ENCODE measurements around the gene OR2Z1. TPM values are rescaled to one million over a fixed set of nuclear protein-coding genes. Genes with fewer than 3 reads are reported as not detected.
A peak's percentile ranks its signal among the peaks of the same experiment; 100 is the strongest.

The OR2Z1 gene, protein sequence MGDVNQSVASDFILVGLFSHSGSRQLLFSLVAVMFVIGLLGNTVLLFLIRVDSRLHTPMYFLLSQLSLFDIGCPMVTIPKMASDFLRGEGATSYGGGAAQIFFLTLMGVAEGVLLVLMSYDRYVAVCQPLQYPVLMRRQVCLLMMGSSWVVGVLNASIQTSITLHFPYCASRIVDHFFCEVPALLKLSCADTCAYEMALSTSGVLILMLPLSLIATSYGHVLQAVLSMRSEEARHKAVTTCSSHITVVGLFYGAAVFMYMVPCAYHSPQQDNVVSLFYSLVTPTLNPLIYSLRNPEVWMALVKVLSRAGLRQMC
- total RNA-seq = not detected
- polyA plus RNA-seq = not detected
- 0 reads per million in 6 experiments for total RNA-seq

DNA sequence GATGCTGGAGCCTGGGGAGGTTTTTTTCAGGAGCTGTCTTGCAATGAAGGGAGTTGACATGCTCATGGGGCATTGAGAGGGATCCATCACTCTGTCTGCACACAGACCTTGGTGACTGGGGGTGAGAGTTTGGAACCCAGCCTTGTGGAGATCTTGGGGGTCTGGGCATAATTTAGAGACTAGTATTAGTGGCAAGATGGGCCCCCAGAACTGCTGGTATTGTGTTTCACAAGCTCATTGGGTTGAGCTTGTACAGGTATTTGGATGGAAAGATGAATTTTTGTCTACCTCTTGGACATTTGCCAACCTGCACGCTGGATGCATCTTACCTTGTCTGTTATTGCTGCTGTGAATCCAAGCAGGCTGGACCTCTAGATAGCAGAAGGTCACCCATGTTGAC is at the start of gene OR2Z1:
TSS of gene OR2Z1 (plus strand) at position 301 of the 400 bp plus-strand sequence. CDS start 9,395 bp downstream, outside the sequence.
- no peak for ATAC-seq
- H3K4me3 Mint-ChIP-seq = no peak within 1 kb of the TSS
- DNase-seq = no peak
- H3K4me1 Mint-ChIP-seq = peaks cover 0 to 1% (median 0%) of the 10 kb centered on the region in 4 donors
- POLR2A ChIA-PET = no interaction called here
- peaks cover 0 to 4% (median 0%) of the 10 kb centered on the region in 3 donors for H3K36me3 Mint-ChIP-seq
- H3K27me3 Mint-ChIP-seq = peaks cover 7 to 47% (median 17%) of the 10 kb centered on the region in 5 donors
- H3K9me3 Mint-ChIP-seq = peaks cover 0 to 19% (median 3%) of the 10 kb centered on the region in 9 donors
- no peak within 1 kb of the TSS for H3K27ac Mint-ChIP-seq

DNA sequence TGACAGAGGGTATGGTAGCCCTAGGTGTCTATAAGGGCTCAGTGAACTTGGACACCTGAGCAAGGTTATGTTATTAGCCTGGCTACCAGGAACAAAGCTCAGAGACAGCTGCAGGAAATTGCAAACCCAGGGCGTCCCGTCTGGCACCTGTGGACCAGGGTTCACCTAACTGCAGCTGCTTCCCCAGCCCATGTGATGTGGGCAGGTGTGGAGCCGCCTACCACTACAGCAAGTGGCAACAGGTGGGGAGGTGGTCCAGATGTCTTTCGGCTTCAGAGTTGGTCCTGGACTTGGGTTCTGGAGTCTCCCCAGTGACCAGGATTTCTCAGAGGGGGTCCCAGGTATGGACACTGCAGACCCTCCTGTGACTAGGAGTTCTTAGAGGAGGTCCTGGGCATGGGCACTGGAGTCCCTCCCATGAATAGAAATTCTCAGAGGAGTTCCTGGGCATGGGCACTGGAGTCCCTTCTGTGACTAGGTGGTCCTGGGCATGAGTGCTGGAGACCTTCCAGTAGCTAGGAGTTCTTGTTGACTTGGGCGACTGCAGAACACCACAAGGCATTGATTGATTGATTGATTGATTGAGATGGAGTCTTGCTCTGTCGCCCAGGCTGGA is 48.0 kb upstream of the OR2Z1 start:
- Mint-ChIP-seq H3K4me1 (peaks cover 26 to 48% (median 34%) of the 10 kb centered on the region in 4 donors), H3K9me3 (peaks cover 0 to 8% (median 0%) of the 10 kb centered on the region in 9 donors), H3K27me3 (no peaks in the 10 kb centered on the region), H3K4me3 (no peak overlapping the region), H3K27ac (peak overlapping the region in 1 of 10 donors; percentile 25), H3K36me3 (no peaks in the 10 kb centered on the region)
- DNase-seq = no peak
- POLR2A ChIA-PET = no interaction called here
- no peak for ATAC-seq

DNA sequence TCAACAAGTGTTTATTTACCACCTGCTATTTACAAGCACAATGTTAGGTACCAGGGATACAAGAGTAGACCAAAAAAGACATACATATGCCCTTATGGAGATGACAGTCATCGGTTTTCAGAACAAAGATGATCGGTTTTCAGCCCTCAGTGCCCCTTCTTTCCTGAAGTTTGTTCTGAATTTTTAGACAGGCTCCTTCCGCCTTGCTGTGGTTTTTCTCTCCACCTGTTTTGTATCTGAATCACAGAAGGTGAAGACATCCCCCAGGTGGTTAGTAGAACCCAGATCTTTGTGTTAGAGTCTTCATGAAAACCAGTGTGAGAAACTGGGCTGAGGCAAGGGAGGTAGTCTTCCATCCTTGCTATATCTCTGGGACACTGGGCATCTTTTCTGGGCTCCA is 46.4 kb upstream of the OR2Z1 start:
- H3K4me1 Mint-ChIP-seq = peaks cover 26 to 36% (median 32%) of the 10 kb centered on the region in 4 donors
- no peaks in the 10 kb centered on the region for H3K27me3 Mint-ChIP-seq
- ATAC-seq (peak in 1 of 2 donors; percentile 36), DNase-seq (no peak)
- POLR2A ChIA-PET = no interaction called here
- H3K36me3 Mint-ChIP-seq = no peaks in the 10 kb centered on the region
- H3K27ac Mint-ChIP-seq = peak overlapping the region in 6 of 10 donors; percentile 0 to 60 (median 28)
- H3K9me3 Mint-ChIP-seq = peaks cover 0 to 14% (median 0%) of the 10 kb centered on the region in 9 donors
- H3K4me3 Mint-ChIP-seq = peak overlapping the region in 3 of 10 donors; percentile 2 to 31 (median 24)

DNA sequence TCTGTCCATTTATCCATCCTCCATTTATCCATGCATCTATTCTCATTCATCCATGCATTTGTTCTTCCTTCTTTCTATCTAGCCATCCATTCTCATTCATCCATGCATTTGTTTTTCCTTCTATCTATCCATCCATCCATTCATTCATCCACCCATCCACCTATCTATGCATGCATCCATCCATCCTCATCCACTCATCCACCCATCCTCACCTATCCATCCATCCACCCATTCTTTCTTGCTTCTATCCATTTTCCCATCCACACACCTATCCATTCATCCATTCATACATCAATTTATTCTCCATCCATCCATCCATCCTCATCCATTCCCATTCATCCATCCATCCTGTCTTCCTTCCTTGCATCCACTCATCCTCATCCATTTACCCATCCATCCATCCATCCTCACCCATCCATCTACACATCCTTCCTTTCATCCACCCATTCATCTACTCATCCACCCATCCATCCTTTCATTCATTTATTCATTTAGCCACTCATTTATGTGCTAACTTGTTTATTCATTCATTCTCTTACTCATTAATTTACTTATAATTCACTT is 43.1 kb upstream of the OR2Z1 start:
- DNase-seq = no peak
- no peak for ATAC-seq
- Mint-ChIP-seq H3K4me1 (peaks cover 15 to 29% (median 21%) of the 10 kb centered on the region in 4 donors), H3K9me3 (peaks cover 0 to 14% (median 0%) of the 10 kb centered on the region in 9 donors), H3K4me3 (peak overlapping the region in 1 of 10 donors; percentile 12), H3K27me3 (peaks cover 0 to 1% (median 0%) of the 10 kb centered on the region in 5 donors), H3K27ac (peak overlapping the region in 3 of 10 donors; percentile 10 to 50 (median 16)), H3K36me3 (no peaks in the 10 kb centered on the region)
- POLR2A ChIA-PET = no interaction called here

DNA sequence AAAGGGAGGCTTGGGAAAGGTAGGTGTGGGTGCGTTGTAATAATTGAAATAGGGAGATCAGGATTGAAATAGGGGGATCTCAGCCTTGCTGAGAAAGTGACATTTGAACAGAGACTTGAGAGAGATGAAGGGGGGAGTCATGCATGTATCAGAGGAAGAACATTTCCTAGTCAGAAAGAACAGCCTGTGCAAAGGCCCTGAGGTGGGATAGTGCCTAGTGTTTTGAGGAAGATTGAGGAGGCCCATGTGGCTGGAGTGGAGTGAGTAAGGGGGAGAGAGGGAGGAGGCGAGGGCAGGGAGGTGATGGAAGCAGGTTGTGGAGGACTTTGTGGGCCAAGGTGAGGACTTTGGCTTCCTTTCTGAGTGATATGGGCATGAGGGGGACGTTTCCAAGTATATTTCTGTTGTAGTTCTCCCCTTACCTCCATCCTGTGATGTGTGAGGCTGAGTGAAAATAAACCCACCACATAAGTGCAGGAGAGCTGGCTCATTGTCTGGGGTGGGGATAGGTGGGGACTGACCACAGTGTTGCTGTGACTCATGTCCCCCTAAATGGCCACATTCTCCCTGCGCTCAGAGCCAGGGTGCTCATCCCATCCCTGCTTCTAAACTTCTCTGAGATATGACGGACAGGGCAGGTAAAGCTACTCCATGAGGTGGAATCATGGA is 40.6 kb upstream of the OR2Z1 start:
- ATAC-seq = no peak
- POLR2A ChIA-PET = interaction anchor here (0.6 kb wide), 1 partner anchor 68 kb away, joined by 6 read pairs; no protein-coding TSS in a partner anchor
- DNase-seq = no peak
- Mint-ChIP-seq H3K36me3 (no peaks in the 10 kb centered on the region), H3K9me3 (peaks cover 0 to 14% (median 0%) of the 10 kb centered on the region in 9 donors), H3K4me3 (no peak overlapping the region), H3K4me1 (peaks cover 2 to 16% (median 9%) of the 10 kb centered on the region in 4 donors), H3K27ac (peak overlapping the region in 1 of 10 donors; percentile 66), H3K27me3 (peaks cover 0 to 1% (median 0%) of the 10 kb centered on the region in 5 donors)

DNA sequence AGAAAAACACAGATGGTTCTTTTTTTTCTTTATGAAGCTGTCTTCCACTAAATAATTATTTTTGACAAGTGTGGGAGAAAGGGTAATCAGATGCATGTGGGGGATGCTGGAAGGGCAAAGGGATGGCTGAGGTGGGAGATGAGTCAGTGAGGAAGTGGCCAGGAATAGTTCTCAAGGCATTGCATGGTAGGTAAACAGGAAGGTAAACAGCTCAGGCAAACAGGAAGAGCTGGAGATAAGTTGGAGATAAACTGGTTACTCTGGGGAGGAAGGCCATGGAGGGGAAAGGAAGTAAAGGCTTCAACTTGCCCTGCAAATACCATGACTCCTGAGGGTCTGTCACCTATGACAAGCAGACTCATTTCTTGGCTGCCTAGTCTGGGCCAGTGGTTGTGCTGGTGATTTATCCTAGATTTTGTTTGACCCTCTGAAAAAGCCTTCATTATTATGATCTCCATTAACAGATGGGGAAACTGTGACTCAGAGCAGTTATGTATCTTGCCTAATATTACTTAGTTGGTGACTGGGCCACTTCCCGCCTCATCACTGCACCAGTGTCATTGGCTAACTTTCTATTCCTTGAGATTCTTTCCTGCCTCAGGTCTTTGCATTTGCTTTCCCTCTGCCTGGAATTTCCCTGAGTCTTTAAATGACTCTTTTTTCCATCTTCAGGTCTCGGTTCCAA is 39.9 kb upstream of the OR2Z1 start:
- ATAC-seq = no peak
- H3K4me3 Mint-ChIP-seq = no peak overlapping the region
- H3K27me3 Mint-ChIP-seq = peaks cover 0 to 1% (median 0%) of the 10 kb centered on the region in 5 donors
- peaks cover 0 to 14% (median 0%) of the 10 kb centered on the region in 9 donors for H3K9me3 Mint-ChIP-seq
- H3K4me1 Mint-ChIP-seq = peaks cover 0 to 17% (median 6%) of the 10 kb centered on the region in 4 donors
- H3K36me3 Mint-ChIP-seq = no peaks in the 10 kb centered on the region
- DNase-seq = no peak
- POLR2A ChIA-PET = interaction anchor here (0.6 kb wide), 1 partner anchor 68 kb away, joined by 6 read pairs; no protein-coding TSS in a partner anchor
- peak overlapping the region in 2 of 10 donors; percentile 28 to 57 for H3K27ac Mint-ChIP-seq

DNA sequence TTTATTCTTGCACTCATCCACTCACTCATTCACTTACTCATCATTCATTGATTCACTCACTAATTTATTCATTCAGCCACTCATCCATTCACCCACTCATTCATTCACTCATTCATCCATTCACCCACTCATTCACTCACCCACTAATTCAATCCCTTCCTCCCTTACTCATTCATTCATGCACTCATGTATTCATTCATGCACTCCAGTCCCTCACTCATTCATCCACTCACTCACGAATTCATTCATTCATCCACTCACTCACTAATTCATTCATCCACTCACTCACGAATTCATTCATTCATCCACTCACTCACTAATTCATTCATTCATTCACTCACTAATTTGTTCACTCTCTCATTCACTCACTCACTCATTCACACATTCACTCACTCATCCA is 39.0 kb upstream of the OR2Z1 start:
- ATAC-seq = no peak
- Mint-ChIP-seq H3K27me3 (peaks cover 0 to 2% (median 0%) of the 10 kb centered on the region in 5 donors), H3K9me3 (peaks cover 0 to 14% (median 0%) of the 10 kb centered on the region in 9 donors), H3K36me3 (no peaks in the 10 kb centered on the region), H3K4me3 (no peak overlapping the region), H3K4me1 (peaks cover 0 to 20% (median 6%) of the 10 kb centered on the region in 4 donors), H3K27ac (peak overlapping the region in 1 of 10 donors; percentile 39)
- no peak for DNase-seq
- POLR2A ChIA-PET = no interaction called here

DNA sequence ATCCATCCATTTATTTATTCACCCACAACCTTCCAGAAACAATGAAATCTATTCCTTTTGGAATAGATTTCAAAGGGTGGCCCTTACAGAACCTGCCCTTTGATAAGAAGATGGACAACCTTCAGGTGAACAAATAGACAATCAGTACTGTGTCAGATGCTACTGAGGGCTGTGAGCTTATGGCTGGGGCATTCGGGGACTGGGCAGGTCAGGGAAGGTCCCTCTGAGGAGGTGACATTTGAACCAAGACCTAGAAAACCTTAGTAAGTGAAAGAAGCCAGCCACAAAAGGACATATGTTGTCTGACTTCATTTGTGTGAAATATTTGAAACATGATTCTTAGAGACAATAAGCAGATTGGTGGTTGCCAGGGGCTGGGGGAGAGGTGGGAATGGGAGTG is 38.5 kb upstream of the OR2Z1 start:
- DNase-seq (no peak), ATAC-seq (no peak)
- POLR2A ChIA-PET = interaction anchor here (0.7 kb wide), 1 partner anchor 518 kb away, joined by 5 read pairs; no protein-coding TSS in a partner anchor
- H3K36me3 Mint-ChIP-seq = no peaks in the 10 kb centered on the region
- peak overlapping the region in 2 of 10 donors; percentile 39 to 53 for H3K27ac Mint-ChIP-seq
- peaks cover 0 to 2% (median 0%) of the 10 kb centered on the region in 5 donors for H3K27me3 Mint-ChIP-seq
- H3K4me3 Mint-ChIP-seq = no peak overlapping the region
- peaks cover 0 to 20% (median 6%) of the 10 kb centered on the region in 4 donors for H3K4me1 Mint-ChIP-seq
- H3K9me3 Mint-ChIP-seq = peaks cover 0 to 10% (median 0%) of the 10 kb centered on the region in 9 donors

DNA sequence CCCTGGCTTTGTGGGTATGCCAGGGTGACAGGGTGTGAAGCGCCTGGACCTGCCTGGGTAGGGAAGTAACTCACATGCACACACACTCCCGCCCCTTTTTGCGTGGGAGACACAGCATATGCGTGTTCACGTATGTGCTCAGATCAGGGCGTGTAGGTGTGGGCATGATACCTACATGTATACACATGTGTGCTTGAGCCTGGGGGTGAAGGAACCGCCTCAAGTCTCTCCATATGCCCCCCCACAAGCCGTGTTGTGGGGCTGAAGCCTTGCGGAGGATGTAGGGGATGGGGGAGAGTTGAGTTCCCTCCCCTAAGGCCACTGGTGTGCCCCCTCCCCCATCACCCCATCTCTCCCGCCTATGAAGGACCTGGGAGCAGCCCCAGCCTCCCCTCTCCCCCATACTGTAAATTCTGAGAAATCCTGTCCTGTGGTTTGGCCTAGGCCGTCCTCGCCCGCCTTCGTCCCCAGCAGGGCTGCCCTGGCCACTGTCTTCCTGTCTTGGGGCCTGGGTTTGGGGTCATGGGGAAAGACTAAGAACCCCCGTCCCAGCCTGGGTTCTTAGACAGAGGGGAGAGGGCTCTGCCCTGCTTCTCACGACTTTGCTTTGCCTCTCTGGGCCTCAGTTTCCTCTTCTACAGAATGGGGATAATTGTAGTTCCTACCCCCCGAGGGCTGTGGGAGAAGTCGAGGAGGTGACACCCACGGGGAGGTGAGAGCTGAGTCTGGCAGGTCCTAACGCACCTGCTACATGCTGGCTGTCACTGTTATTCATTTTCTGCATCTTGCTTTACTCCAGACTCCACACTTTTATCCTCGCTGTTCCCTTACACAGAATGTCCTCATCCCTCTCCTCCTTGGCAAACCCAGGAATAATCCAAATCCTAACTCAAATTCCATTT is 37.2 kb upstream of the OR2Z1 start:
- peak overlapping the region in 3 of 10 donors; percentile 35 to 56 (median 45) for H3K27ac Mint-ChIP-seq
- no peaks in the 10 kb centered on the region for H3K36me3 Mint-ChIP-seq
- H3K27me3 Mint-ChIP-seq = peaks cover 0 to 4% (median under 1%) of the 10 kb centered on the region in 5 donors
- POLR2A ChIA-PET = no interaction called here
- ATAC-seq (no peak), DNase-seq (no peak)
- H3K4me1 Mint-ChIP-seq = peaks cover 0 to 20% (median 3%) of the 10 kb centered on the region in 4 donors
- no peaks in the 10 kb centered on the region for H3K9me3 Mint-ChIP-seq
- no peak overlapping the region for H3K4me3 Mint-ChIP-seq

DNA sequence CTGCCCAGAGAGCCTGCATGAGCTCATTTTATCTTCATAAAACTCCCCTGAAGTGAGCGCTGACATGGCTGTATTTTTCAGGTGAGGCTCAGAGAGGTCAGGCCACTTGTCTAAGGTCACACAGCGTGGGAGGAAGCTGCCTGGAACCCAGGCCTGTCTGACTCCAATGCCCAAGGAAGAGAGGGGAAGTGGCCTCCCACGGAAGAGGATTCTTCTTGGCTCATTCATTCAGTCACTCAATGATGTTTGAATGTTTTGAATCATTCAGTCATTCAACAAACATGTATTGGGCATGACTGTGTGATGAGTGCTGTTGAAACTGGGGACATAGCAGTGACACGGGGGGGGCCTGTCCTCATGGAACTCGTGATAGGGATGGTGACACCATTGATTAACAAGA is 34.9 kb upstream of the OR2Z1 start:
- H3K27me3 Mint-ChIP-seq = peaks cover 0 to 4% (median 0%) of the 10 kb centered on the region in 5 donors

DNA sequence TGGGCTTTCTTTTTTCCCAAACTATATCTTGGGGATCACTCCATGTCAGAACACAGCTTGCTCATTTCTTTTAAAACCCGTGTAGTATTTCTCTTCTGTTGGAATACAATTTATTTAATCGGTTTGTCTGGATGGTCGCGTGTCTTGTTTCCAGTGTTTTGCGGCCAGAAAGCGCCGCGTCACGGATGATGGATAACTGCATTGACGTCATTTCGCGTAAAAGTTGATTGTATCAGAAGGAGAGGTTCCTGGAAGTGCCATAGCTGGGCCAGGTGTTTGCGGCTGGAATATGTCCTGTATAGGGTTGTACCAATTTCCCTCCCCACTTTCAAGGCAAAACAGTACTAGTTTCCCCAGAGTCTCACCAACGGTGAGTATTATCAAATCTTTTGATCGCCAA is 32.5 kb upstream of the OR2Z1 start:
- Mint-ChIP-seq H3K36me3 (no peaks in the 10 kb centered on the region), H3K27me3 (peaks cover 1 to 6% (median 5%) of the 10 kb centered on the region in 5 donors), H3K4me3 (no peak overlapping the region), H3K4me1 (peaks cover 0 to 6% (median 3%) of the 10 kb centered on the region in 4 donors), H3K27ac (no peak overlapping the region), H3K9me3 (no peaks in the 10 kb centered on the region)
- ATAC-seq (no peak), DNase-seq (no peak)
- POLR2A ChIA-PET = no interaction called here

More for the DNA sequence above, 34.9 kb upstream of the OR2Z1 start:
- Mint-ChIP-seq H3K36me3 (no peaks in the 10 kb centered on the region), H3K4me3 (no peak overlapping the region), H3K9me3 (no peaks in the 10 kb centered on the region), H3K27ac (no peak overlapping the region), H3K4me1 (peaks cover 0 to 11% (median 2%) of the 10 kb centered on the region in 4 donors)
- ATAC-seq = no peak
- POLR2A ChIA-PET = no interaction called here
- DNase-seq = no peak

All from naive thymus-derived CD8-positive, alpha-beta T cell (primary cell).